Measurements from ENCODE around the gene KIAA0232.

- TF ChIP-seq, protein P1, sequence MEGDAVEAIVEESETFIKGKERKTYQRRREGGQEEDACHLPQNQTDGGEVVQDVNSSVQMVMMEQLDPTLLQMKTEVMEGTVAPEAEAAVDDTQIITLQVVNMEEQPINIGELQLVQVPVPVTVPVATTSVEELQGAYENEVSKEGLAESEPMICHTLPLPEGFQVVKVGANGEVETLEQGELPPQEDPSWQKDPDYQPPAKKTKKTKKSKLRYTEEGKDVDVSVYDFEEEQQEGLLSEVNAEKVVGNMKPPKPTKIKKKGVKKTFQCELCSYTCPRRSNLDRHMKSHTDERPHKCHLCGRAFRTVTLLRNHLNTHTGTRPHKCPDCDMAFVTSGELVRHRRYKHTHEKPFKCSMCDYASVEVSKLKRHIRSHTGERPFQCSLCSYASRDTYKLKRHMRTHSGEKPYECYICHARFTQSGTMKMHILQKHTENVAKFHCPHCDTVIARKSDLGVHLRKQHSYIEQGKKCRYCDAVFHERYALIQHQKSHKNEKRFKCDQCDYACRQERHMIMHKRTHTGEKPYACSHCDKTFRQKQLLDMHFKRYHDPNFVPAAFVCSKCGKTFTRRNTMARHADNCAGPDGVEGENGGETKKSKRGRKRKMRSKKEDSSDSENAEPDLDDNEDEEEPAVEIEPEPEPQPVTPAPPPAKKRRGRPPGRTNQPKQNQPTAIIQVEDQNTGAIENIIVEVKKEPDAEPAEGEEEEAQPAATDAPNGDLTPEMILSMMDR (IDR thresholded peaks at IDR 0.05; ENCODE audit: insufficient read depth, low read length, poor library complexity, severe bottlenecking) = no peak
- no peak for TF ChIP-seq EZH2phosphoT487 (conservative IDR thresholded peaks at IDR 0.05; ENCODE audit: low read length)
These were observed 144.4 kb downstream of the KIAA0232 start for GRCh38 chr4:6926681-6927478.

Measured in SU-DHL-6 (cell line).